ENCODE results near the gene LYZL2.

Gene LYZL2

DNA sequence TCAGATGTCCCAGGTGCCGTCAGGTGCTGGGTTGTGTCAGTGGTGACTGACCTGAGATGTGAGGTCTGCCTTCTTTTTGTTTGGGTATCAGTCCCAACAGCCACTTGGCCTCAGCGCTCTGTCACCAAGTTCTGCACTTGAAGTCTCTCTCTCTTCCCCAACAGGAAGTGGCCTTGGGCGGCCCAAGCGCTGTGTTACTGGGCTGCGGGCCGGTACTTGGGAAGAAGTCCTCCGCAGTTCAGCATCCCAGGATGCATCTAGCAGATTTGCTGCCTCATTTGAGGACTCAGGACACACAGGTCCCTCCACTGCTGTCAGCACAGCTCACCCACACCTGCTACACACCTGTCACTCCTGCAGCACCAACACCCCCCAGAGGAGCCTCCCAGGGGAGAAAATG, 40.1 kb downstream of the LYZL2 start:
- no peak for DNase-seq

DNA sequence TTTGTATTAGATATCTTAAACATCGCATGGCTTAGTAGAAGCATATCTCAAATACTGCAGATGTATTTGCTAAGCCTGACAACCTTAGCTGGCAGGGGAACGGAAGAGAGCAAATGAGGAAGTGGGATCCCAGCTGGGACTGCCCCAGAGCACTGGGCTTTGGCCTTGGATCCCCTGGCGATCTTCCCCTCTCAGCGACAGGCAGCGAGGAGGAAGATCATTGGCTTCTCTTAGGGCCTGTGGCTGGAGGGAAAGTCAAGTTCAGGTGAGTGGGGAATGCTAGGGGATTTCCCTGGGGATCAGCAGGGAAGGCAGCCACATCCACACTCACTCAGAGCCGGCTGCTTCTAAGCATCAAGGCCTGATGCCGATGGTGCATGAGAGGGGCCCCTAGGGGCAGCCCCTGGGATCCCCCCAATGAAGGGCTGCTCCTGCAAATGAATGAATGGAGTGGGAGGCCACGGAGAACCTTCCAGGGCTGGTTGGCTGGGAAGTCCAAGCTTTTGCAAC, 42.0 kb downstream of the LYZL2 start:
- DNase-seq = peak; percentile 21 to 79

DNA sequence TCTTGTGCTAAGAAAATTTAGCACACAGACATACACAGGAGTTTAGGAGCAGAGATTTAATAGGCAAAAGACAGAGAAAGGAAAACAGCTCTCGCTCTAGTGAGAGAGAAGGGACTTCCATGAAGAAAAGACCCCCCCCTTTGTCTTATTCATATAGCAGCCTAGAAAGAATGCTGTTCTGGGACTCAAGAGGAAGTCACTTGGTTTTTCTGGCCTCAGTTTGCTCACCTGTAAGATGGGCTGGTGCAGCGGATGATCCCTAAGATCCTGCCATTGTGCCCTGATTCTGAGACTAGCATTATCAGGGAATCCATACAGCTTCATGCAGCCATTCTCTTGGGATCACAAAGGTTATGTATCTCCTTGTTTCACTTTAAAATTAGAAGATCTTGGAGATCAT, 42.7 kb downstream of the LYZL2 start:
- no peak for DNase-seq

DNA sequence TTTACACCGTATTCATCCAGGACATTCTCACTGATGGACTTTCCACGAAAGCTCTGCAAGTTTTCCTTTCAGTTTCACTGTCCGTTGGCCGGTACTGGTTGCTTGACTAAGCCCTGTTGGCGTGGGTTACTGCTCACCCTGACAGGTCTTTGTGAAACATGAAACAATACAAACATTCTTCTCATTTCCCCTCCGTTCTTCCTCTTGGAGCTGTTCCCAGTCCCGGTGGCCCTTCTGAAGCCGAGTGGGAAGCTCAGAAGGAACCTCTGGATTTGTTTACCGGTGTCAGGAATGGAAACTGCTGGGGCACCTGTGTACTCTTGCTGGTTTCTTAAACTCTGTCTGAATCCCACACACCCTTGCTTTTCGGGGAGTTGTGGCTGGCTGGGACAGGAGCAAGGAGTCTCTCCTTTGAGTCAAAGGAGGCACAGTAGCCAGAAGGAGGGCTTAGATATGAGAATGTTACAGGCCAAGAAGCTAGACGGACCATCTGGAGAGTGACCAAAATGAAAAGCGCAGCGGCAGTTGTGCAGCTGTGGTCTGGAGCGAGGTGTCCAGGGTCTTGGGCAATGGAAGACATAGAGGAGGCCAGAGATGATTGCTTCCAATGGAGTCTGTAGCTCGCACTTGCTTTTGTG, 45.7 kb downstream of the LYZL2 start:
- peak in 1 of 2 donors; percentile 35 for DNase-seq

DNA sequence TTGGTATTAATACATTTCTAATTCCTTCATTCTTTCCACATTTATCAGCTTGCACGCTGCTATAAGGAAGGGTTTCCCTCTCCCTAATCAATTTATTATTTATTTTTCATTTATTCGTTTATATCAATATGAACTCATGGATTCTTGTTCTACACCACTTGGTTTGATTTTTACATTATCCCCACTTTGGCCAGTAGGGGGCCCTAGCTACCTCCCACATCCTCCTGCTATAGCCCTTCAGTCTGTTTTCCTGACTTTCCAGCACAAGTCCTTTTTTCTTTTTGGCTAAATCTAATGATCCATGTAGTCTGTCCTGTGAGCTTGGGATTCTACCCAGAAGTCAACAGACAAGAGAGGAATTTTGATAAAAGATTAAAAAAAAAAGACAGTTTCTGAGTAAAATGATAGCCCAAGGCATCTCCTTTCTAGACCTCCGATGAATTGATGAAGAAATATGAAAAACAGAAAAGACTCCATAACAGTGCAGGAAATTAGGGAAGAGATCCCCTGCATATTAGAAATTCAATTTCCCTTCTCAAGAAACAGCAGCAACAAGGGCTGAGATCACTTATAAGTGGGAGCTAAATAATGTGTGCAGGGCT, 47.7 kb downstream of the LYZL2 start:
- DNase-seq = peak in 1 of 2 donors; percentile 8

DNA sequence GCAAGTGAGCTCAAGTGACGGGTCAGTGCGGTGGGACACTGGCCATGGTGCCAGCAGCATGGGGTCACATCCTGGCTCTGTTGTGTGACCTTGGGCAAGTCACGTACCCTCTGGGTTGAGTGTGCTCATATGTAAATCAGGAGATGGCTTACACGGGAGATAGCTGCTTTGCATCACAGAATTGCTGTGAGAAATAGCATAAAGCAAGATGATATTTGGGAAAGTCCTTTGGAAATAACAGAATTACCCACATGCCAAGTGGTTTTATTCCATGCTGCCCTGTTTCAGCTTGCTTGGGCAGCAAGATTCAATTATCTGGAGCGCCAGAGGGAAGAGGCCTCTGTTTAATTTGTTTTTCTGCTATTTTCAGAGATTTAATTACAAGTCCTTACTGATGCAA, 48.9 kb downstream of the LYZL2 start:
- DNase-seq = no peak

DNA sequence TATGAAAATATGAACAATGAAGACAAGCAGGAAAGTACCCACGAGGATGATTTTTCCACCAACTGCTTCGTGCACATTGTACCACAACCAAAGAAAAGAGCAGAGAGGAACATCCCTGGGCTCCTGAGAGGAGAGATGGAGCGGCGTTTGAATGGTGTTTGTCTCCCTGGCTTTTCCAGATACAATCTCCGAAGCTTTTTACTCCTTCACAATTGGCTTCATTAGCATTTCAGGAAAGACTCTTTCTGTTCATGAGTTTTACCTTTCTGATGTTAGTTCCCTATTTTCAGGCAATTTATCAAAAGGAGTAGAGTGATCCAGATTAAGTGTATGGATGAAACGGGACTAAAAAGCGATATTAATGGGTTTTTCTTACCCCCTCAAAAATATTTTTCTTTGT, 49.3 kb downstream of the LYZL2 start:
- DNase-seq = no peak

DNA sequence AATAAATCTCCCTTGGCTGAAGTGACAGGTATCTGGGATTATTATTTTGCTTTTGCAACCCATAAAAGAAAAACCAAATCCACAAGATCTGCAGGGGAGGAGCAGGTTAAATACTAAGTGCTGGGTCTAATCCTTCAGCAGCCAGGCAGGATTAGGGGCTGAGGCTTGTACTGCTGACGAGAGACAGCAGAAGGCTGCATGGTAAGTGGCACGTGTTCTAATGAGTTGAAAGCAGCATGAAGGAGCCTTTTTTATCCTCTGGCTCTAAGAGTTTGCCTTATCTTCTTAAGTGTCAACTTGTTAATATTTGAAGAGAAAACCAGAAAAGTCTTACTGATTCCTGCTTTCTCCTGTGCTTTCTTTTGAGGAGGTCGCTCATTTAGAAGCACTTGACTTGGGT, 50.0 kb downstream of the LYZL2 start:
- DNase-seq = no peak

DNA sequence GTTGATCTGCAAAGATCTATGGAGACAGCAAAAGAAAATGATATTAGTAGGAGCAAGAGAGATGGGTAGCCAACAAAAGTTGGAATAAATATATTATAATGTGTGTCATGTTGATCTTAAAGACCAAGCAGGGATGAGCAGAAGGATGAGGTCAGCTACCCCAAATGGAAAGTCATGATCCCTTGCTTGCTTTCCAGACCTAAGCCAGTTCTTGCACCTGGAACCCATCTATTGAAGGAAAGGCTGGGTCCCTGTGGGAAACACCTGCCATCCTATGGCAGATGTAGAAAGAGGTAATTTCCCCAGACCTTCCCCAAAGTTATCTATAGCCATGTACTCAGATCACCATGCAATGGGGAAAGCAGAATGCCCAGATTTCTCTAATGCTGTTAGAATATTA, 52.5 kb downstream of the LYZL2 start:
- no peak for DNase-seq

DNA sequence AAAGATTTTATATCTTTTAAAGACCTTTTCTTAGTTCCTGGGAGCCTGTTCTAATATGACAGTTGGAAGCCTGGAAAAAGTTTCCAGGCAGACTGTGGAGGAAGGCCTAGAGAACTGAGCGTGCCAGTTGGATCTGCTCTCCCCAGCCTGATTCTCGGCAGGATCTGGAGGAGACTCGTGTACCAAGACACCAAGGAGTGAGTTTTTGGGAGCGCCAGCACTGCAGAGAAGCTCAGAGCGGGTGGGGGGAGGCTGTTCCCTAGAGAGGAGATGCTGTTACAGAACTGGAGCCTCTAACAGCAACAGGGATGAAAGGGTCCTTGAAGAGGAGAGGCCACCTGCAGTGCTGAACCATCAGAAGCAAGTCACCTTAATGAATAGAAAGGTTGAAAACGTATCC, 52.9 kb downstream of the LYZL2 start:
- no peak for DNase-seq

DNA sequence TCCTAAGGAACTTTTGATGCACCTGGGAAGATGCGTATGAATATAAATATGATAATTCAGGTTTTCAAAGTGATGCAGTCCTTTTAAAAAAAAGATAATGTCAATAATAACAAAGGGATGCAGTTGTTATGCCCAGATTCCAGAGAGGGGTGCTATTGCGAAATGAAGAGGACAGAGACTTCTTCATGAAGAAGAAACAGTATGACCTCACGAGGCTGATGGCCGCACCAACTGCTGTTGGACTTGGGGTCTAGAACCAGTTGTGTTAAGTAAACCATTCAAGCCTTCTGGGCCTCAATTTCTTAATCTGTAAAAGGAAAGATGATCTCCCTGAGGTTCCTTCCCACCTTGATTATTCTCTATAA, 55.1 kb downstream of the LYZL2 start:
- no peak for DNase-seq

DNA sequence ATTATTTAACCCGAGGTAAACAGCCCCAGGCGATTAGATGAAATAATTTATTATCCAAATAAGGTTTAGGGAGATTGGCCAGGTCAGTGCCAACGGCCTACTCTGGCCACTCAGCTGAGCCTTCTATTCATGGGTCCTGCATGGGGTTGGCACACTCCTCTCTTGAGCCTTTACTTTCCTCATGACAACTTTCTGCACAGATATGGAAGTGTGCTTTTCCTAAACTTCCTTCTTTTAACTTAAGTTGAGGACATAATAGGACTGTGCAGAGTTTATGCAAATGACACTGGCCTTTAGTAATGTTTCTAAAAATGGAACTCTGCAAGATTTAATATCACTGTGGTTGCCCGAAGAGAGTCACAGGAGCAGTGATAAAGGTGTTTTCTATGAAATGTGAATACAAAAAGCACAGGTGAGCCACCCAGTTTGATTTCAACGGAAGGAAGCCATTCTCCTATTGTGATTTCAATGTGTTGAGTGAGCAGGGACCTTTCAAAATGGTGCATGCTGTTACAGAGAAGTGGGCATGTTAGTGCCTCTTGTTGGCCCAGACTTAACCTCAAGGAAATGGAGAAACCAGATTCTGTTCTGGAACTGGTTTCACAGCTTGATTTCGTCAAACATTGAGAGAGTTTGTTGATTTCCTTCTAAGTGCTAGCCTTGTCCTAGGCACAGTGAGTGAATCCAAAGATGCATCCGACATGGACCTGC, 55.7 kb downstream of the LYZL2 start:
- DNase-seq = no peak

DNA sequence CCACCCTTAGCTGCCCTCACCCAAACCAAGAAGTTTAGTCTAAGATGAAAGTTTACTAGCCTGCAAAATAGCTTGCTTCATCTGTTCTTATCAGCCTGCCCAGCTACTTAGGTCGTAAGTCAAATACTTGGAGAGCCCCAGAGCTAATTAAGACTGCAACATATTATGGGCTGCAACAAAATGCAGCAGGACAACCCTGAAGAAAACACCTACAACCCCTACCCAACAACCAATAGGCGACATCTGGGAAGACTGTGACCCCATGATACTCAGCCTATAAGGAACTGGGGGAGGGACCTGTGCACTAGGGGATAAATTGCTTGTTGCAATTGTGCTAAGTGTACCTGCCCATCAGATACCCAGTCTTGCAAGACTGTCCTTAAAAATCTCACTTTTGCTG, 64.1 kb downstream of the LYZL2 start:
- DNase-seq = no peak

DNA sequence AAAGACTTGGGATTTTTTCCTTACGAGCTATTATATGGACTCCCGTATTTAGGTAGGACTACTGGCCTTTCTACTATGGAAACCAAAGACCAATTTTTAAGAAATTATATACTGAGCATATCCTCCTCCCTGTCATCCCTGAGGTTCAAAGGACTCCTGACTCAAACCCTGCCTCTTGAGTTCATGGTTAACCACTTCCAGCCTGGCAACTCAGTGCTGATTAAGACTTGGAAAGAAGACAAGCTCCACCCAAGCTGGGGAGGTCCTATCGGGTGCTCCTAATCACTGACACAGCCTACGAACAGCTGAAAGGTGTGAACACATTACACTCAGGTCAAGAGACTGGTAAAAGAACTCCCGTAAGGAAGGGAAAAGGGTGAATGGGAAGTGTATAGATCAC, 66.8 kb downstream of the LYZL2 start:
- no peak for DNase-seq
